GM12878 (cell line): ENCODE results near the gene GAREM1. TPM values are rescaled to one million over a fixed set of nuclear protein-coding genes. Genes with fewer than 3 reads are reported as not detected.

ENCODE experiments used
- ATAC-seq: fragments of 200-7000 bp; cut with Tn5 transposase; 3 replicates; pipeline ENCODE4 v1.9.1; 2020; ENCODE audit warnings: mild to moderate bottlenecking, moderate library complexity
- BruUV-seq: library from RNA; stranded (reverse); fragments of 400-500 nt; replicated peaks from 2 replicates; lab custom pipeline; 2021; lab: Mats Ljungman, UMichigan
- CTCF ChIA-PET: fragments of 300-600 bp; sonication (Branson Sonifier 250); formaldehyde crosslinking; extraction: SDS; loops from one replicate; lab custom pipeline; 2021; ENCODE audit warnings: inconsistent platforms; lab: Yijun Ruan, JAX
- POLR2A ChIA-PET: fragments of 350-600 bp; formaldehyde crosslinking; extraction: SDS; loops from one replicate; lab custom pipeline; 2021; ENCODE audit warnings: inconsistent platforms; lab: Charles Lee
- RAD21 ChIA-PET: fragments of 300-600 bp; sonication (Branson Sonifier 250); formaldehyde crosslinking; loops from one replicate; lab custom pipeline; 2023; ENCODE audit warnings: antibody characterized with exemption; ENCODE audit not compliant: unreplicated experiment; lab: Charles Lee
- SMC1A ChIA-PET: fragments of 300-600 bp; sonication (Branson Sonifier 250); formaldehyde crosslinking; loops from one replicate; lab custom pipeline; 2023; ENCODE audit not compliant: unreplicated experiment, uncharacterized antibody; lab: Charles Lee
- DNase-seq: peaks from one replicate; pipeline ENCODE4 v3.0.0-alpha.2; 2011; ENCODE audit warnings: low read depth, low spot score
- FAIRE-seq: peaks from 3 replicates; lab custom pipeline; 2011; peaks lifted over from hg19 to GRCh38; lab: Jason Lieb, UNC
- H2AFZ ChIP-seq: 2 replicates; pipeline ENCODE4 v1.6.0; 2011; ENCODE audit warnings: low read depth, low read length, control low read depth; ENCODE audit not compliant: control insufficient read depth
- H3K27ac ChIP-seq: 2 replicates; pipeline ENCODE4 v1.5.1; 2011; ENCODE audit warnings: control low read depth; ENCODE audit not compliant: control insufficient read depth, insufficient read depth
- H3K27me3 ChIP-seq, 2 experiments: replicated peaks in 1 of 2; 2 replicates each; pipeline versions ENCODE4 v1.6.0 to v1.6.1; 2011; ENCODE audit warnings: low read length in 1 of 2; ENCODE audit not compliant: control insufficient read depth in 2 of 2, insufficient read depth in 2 of 2
- H3K36me3 ChIP-seq, 2 experiments: 2 replicates each; pipeline ENCODE4 v1.5.1; 2011; ENCODE audit warnings: low read length in 1 of 2; ENCODE audit not compliant: control insufficient read depth in 2 of 2, insufficient read depth in 2 of 2
- H3K4me1 ChIP-seq: 2 replicates; pipeline ENCODE4 v1.6.1; 2011; ENCODE audit warnings: mild to moderate bottlenecking, low read length, moderate library complexity, mixed read lengths; ENCODE audit not compliant: control insufficient read depth, insufficient read depth
- H3K4me2 ChIP-seq: 2 replicates; pipeline ENCODE4 v1.6.0; 2011; ENCODE audit warnings: control low read depth; ENCODE audit not compliant: control insufficient read depth, insufficient read depth
- H3K4me3 ChIP-seq: fragments of 200-600 bp; sonication (generic); 2 replicates; pipeline ENCODE4 v1.5.1; 2016
- H3K79me2 ChIP-seq: 2 replicates; pipeline ENCODE4 v1.6.0; 2011; ENCODE audit warnings: low read length; ENCODE audit not compliant: control insufficient read depth, insufficient read depth
- H3K9ac ChIP-seq: 2 replicates; pipeline ENCODE4 v1.8.0; 2011; ENCODE audit warnings: low read length, control low read depth, mixed read lengths; ENCODE audit not compliant: control insufficient read depth, insufficient read depth
- H3K9me3 ChIP-seq: replicated peaks from 3 replicates; pipeline ENCODE4 v1.5.1; 2011; ENCODE audit warnings: mild to moderate bottlenecking, low read length; ENCODE audit not compliant: control insufficient read depth, insufficient read depth
- H4K20me1 ChIP-seq: 2 replicates; pipeline ENCODE4 v1.6.0; 2011; ENCODE audit not compliant: control insufficient read depth, insufficient read depth
- BACH1 ChIP-seq: fragments of 450-650 bp; IDR thresholded peaks from 2 replicates; pipeline ENCODE4 v1.6.1; 2017; ENCODE audit warnings: mild to moderate bottlenecking, borderline replicate concordance
- BCL11A ChIP-seq: IDR thresholded peaks from 2 replicates; pipeline ENCODE4 v1.6.1; 2011; ENCODE audit warnings: low read depth, low read length
- HCFC1 ChIP-seq: fragments of 150-350 bp; IDR thresholded peaks from 2 replicates; pipeline ENCODE4 v1.6.1; 2014; ENCODE audit warnings: low read length
- KAT2A ChIP-seq: conservative IDR thresholded peaks from 2 replicates; pipeline ENCODE4 v1.6.1; 2011; ENCODE audit warnings: low read depth, low read length; ENCODE audit not compliant: control insufficient read depth
- SMAD5 ChIP-seq: IDR thresholded peaks from 2 replicates; pipeline ENCODE4 v1.6.1; 2016; ENCODE audit warnings: antibody characterized with exemption, low read depth
- SREBF2 ChIP-seq: IDR thresholded peaks from 2 replicates; pipeline ENCODE4 v1.6.1; 2012; ENCODE audit warnings: mild to moderate bottlenecking, low read length
- SRF ChIP-seq, 2 experiments: IDR thresholded peaks; 2 replicates each; pipeline ENCODE4 v1.6.1; 2011; ENCODE audit warnings: low read depth in 2 of 2, low read length in 2 of 2, mild to moderate bottlenecking in 1 of 2, moderate library complexity in 1 of 2
- SUPT20H ChIP-seq: IDR thresholded peaks from 2 replicates; pipeline ENCODE4 v1.6.1; 2011; ENCODE audit warnings: low read depth, mild to moderate bottlenecking, low read length, moderate library complexity, borderline replicate concordance; ENCODE audit not compliant: control insufficient read depth
- SUZ12 ChIP-seq: fragments of 200-600 bp; sonication (generic); IDR thresholded peaks from one replicate; pipeline ENCODE4 v1.6.1; 2018; ENCODE audit warnings: antibody characterized with exemption, mild to moderate bottlenecking; ENCODE audit not compliant: unreplicated experiment
- WGBS: methylation state at CpG from one replicate; pipeline ENCODE4 v1.1.6; 2016; ENCODE audit warnings: low lambda C conversion rate; ENCODE audit not compliant: insufficient replicate concordance, insufficient coverage; ENCODE audit errors: missing lambda C conversion rate; 5-methylcytosine and 5-hydroxymethylcytosine counted together
- in situ Hi-C: fragments of 300-500 bp; cut with MboI; formaldehyde crosslinking; loops from 9 replicates; pipeline ENCODE4 v1.14.3; 2018; ENCODE audit warnings: mixed read lengths
- intact Hi-C: fragments of 100-400 bp; cut with micrococcal nuclease; formaldehyde crosslinking; loops from one replicate; pipeline ENCODE4 v1.14.2; 2022; ENCODE audit not compliant: unreplicated experiment
- polyA plus RNA-seq, 11 experiments: library from polyadenylated mRNA; depleted of rRNA in 4 of 11; unstranded in 6 of 11; stranded (reverse) in 5 of 11; fragments of >200 nt; fragmentation: Nextera tagmentation in 4 of 11; fragmentation: Illumina TruSeq in 1 of 11; extraction: Ambion mirVana in 4 of 11; extraction: Trizol in 1 of 11; gene quantifications; 1 replicate in 1 of 11; 2 replicates in 10 of 11; pipeline versions ENCODE4 v1.2.1 to v1.2.3, GENCODE V29; 2011 to 2016; ENCODE audit warnings: inconsistent platforms in 2 of 11, missing spikeins in 2 of 11, low read depth in 1 of 11
- total RNA-seq, 4 experiments: library from RNA; depleted of rRNA in 3 of 4; stranded (reverse); fragments of >200 nt in 3 of 4; fragmentation: Illumina TruSeq in 1 of 4; extraction: Trizol in 1 of 4; gene quantifications; 2 replicates each; pipeline versions ENCODE4 v1.2.1 to v1.2.3, GENCODE V29; 2013 to 2021

GAREM1 gene
- total and polyA plus RNA-seq, 10 of the 15 experiments (the other 5 are each of a cell fraction or from before 2014, with no cell fraction given), result 0.05 to 0.29 (median 0.05) TPM; not detected in 7

DNA sequence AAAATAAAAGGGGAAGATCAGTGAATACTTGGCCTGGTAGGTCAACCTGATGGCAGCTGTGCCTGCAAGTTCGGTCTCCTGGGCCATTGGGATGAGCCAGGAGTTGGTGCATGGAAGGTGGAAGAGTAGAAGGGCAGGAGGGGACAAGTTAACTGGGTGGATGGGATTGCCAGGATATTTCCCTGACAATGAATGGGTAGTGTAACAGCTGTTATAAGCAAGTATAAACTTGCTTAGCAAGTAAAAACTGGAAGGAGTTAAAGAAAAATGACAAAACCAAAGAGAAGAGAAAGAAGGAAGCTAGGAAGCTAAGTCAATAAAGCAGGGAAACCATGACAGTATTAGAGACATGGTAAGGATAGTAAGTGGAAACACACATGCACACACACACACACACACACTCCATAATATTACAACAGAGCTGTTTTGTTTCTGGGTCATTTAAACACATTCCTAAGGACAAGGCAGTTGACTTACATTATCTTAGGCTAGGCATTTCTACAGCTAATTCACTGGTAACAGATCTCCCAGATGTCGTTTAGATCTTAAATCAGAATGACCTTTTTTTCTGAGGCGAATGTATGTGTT is 251.2 kb downstream of the GAREM1 start:
- no peaks in the 10 kb centered on the region for H3K4me1 ChIP-seq
- intact Hi-C loops, result no loop called here
- ChIA-PET RAD21 (no interaction called here), SMC1A (interaction anchor here (1.3 kb wide), 1 partner anchor 14 kb away, joined by 3 read pairs; no protein-coding TSS in a partner anchor), POLR2A (no interaction called here), CTCF (interaction anchor here (0.7 to 1.6 kb wide), 3 partner anchors 10 to 62 kb away, joined by 3 to 6 read pairs (median 5); no protein-coding TSS in a partner anchor)
- DNase-seq (no peak), ATAC-seq (no peak), FAIRE-seq (no peak)
- H3K27me3 ChIP-seq, result no peaks in the 10 kb centered on the region
- H3K79me2 ChIP-seq, result no peaks in the 10 kb centered on the region
- no peaks in the 10 kb centered on the region for H3K9me3 ChIP-seq
- 0% methylated on average over 3 of the region's 3 CpGs for WGBS
- no peaks in the 10 kb centered on the region for H3K36me3 ChIP-seq
- no peak overlapping the region for H3K4me2 ChIP-seq
- no TSS peak for BruUV-seq
- no peaks in the 10 kb centered on the region for H4K20me1 ChIP-seq
- no peak overlapping the region for H3K9ac ChIP-seq
- TF ChIP-seq SUZ12 (no peak), BCL11A (no peak), SRF (IDR thresholded peaks at IDR 0.05; ENCODE audit: low read depth in 2 of 2, low read length in 2 of 2) (no peak), SMAD5 (no peak), HCFC1 (no peak), KAT2A (no peak), BACH1 (no peak), SREBF2 (no peak), SUPT20H (no peak)
- in situ Hi-C loops, result no loop called here
- no peak overlapping the region for H3K4me3 ChIP-seq
- H3K27ac ChIP-seq, result no peak overlapping the region
- H2AFZ ChIP-seq, result no peak overlapping the region
